ENCODE measurements around the gene C5orf63. TPM values are rescaled to one million over a fixed set of nuclear protein-coding genes. Genes with fewer than 3 reads are reported as not detected.
"Not testable (repeated sequence)": the region's sequence is repeated elsewhere in the genome, so short reads cannot be mapped to it uniquely, and the experiment has no call there.

C5orf63 gene
- polyA plus RNA-seq, 4 donors: 8.8 to 21.1 (median 13.1) TPM

DNA sequence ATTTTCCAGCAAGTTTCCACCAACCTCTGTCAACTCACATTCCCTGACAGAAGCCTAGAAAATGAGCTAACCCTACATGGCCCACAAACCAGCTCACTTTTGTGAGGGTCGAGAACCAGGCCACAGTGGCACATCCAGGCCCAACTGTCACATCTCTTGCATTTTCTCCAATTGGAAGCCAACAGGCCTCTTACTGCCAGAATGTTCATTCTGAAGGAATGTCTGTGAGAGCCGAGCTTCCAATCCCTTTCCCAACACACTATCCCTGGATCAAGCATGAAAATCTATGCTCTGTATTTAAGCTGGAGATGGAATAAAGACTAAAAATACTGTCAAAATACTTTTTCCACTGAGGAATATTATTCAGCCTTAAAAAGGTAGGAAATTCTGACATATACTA is 62.9 kb downstream of the C5orf63 start:
- no peak for DNase-seq (ENCODE audit: low read depth in 4 of 4, low spot score in 3 of 4)

DNA sequence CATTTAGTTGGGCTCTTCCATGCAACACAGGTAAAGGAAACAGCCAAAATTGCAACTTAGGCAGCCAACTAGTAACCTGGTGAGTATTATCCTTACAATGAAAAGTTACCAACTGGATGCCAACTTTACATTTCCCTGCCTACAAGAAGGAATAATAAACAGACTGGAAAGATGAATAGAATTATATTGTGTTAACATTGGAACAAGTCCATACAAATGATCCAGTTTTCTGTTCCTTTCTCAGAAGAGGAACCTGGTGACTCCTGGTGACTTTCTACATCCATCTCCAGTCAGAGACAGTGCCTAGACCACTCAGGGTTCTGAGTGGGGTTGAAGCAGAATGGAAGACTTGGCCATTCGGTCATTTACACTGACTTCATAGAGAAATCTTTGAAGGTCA is 63.5 kb downstream of the C5orf63 start:
- no peak for DNase-seq (ENCODE audit: low read depth in 4 of 4, low spot score in 3 of 4)

DNA sequence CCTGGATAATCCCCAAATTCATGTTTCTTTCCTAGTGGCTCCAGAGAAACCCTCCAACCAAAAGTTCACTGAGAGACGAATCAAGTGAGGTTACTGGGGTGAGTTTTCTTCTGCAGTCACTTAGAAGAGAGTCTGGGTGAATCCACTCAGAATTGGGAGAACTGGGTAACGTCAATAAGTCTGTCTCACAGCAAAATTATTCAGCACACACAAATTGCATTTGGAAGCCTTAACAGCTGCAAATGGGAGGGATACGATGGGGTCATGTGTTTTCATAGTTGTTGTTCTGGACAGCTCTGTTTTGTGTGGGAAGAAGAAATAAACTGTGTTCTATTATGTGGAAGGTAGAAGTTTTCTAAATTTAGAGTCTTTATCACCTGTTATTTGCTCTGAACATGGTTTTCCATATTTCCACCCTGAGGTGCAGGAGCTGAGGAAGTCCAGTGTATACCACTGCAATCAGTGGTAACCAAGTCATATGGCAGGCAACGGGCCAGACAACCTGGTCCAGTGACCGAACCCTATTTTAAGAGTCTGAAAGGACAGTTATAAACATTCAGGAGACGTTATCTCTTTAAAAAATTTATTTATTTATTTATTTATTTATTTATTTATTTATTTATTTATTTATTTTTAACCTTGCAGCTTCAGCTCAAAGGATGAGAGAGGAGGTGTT is 64.9 kb downstream of the C5orf63 start:
- DNase-seq (ENCODE audit: low read depth in 4 of 4, low spot score in 3 of 4): no peak

DNA sequence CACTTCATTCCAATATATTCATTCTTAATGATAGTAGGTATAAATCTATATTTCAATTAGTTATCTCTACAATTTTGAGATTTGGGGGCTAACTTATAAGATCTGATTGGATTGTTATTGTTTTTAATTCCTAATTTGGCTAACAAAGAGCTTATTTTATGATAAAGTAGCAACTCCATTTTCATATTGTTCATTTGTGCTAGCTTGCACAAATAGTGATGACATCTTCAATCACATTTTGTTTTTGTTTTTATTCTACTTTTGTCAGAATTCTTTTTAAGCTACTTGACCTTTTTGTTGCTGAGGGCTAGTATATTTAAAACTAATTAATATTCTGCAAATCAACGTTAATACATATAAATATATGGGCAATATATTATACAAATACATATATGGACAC is 65.8 kb downstream of the C5orf63 start:
- no peak for DNase-seq (ENCODE audit: low read depth in 4 of 4, low spot score in 3 of 4)

DNA sequence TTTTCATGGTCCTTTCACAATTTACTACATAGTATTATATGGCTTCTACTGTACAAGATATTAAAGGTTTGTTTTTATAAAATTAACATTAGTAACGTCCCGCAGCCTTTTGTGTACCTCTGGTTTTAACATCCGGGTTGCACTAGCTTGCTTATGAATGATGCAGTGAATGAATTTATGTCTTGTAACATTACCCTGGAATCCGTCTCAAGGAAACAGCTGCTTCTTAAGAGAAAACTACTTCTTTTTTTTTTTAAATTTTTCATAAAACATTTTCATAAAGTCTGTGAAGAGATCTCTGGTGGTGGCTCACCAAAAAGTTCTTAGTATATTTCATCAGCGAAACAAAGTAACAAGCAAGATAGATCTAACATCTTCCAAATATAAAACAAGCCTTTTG is 66.6 kb downstream of the C5orf63 start:
- no peak for DNase-seq (ENCODE audit: low read depth in 4 of 4, low spot score in 3 of 4)

DNA sequence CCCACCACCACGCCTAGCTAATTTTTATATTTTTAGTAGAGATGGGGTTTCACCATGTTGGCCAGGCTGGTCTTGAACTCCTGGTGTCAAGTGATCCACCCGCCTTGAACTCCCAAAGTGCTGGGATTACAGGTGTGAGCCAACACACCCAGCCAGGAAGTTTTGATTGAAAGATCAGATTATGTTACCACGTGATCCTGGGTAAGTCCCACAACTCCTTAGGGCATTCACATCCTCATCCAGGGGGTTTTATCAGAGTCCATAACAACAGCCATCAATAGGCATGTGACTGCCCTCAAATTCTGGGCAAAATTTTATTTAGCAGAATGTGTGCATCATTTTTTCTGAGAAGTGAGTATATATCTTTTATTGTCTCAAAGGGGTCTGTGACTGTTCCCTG is 68.0 kb downstream of the C5orf63 start:
- not testable (repeated sequence) for DNase-seq (ENCODE audit: low read depth in 4 of 4, low spot score in 3 of 4)

DNA sequence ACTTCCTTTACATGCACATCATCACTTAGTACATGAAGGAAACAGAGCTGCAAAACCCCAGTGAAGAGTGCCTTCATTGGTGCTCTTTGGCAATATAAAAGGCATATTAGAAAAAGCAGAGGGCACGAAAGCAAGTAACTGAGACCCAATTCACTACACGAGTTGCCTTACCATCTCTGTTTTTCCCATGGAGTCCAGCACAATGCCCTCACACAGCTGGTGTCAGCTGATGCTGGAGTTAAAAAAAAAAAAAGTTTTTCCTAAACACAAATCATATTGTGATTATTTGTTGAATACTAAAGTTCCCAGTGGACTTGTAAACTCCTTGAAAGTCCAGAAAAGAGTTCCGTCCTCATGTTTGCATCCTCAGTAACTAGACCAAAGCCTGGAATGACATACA is 68.6 kb downstream of the C5orf63 start:
- DNase-seq (ENCODE audit: low read depth in 4 of 4, low spot score in 3 of 4): no peak

DNA sequence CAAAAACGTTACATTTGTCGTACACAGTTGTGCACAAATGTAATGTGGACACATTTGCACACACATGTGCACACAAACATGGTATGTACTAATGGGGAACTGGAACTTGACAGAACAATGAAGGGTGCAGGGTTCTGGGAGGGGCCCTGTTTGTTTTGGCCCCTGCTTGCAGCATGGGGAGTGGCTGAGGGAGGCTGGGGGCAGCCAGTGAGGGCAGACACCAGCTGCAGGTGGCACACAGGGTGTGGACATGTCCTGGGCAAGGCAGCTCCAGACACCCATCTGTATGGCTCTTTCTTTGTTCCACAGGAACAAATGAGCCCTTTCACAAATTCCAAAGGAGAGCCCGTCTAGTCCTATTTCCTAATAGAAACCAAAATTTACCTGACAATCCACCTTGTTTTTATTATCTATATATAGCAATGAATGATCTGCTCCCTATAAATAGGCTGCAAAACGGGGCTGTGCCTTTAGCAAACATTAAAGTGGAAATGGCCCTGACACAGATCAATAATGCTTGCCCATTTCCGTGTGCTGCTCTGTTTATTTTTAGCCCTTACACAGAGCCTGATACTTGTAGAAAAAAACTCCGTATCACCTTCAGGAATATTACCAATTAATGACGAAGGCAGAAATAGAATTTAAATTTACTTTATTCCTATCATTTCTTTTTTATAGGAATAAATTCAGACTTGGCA is 69.4 kb downstream of the C5orf63 start:
- no peak for DNase-seq (ENCODE audit: low read depth in 4 of 4, low spot score in 3 of 4)

DNA sequence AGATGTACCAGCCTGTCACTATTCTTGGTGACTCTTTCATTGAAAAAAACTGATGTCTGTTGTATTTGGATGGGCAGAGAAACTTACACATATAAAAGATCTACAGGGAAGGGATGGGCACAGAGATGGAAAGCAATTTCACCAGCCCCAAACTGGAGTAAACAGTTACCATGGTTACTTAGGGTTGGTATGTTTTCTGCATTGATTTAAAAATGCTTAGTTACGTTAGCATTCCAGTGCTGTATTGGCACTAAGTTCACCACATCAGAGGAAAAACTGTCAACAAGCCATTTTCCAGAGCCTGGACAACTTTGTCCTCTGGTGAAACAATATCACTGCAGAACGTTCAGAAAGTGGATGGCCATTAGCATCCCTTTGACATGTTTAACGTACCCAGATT is 70.9 kb downstream of the C5orf63 start:
- no peak for DNase-seq (ENCODE audit: low read depth in 4 of 4, low spot score in 3 of 4)

DNA sequence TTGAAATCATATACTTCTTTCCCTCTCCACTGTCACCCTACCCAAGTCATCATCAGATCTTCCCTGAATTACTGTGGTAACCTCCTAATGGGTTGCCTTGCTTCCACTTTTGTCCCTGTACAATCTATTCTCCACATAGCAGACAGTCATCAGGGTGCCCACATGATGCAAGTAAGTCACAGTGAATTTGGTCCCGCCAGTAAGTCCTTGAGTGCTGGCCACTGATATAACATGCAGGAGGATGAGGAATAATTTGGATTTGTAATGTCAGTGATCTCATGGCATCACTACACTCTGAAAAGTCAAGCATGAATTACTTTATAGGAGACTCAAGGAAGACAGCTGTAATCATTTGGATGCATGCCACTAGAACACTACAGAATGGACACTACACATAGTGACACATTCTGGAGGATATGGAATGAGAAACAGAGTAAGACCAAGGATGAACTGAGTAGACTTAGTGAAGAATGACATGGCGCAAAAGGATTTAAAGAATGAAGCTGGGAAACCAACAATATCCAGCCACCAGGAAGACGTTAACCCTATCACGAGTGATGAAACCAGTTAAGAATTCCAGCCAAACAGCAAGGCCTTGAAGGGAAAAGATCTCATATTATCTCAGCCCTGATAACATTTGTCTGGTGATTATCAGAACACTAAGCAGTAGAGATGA is 71.5 kb downstream of the C5orf63 start:
- no peak for DNase-seq (ENCODE audit: low read depth in 4 of 4, low spot score in 3 of 4)

Other genes starting within 250 kb of the C5orf63 start
- 1 to 10 TPM; 4.0 to 7.6 (median 7.3) TPM for gene MARCHF3, start 42.9 kb downstream of the C5orf63 start, polyA plus RNA-seq (ENCODE audit: insufficient read length in 4 of 4)
- gene MEGF10, start 217.3 kb upstream of the C5orf63 start, polyA plus RNA-seq (ENCODE audit: insufficient read length in 4 of 4): 1 to 10 TPM in 3 of 4 donors, under 1 TPM in 1; 0.76 to 1.7 (median 1.3) TPM

Data from left renal pelvis (tissue), 4 donors.